LNCAP (cell line): Measurements from ENCODE around the gene ENPP1.

Source experiments
- CTCF ChIP-seq: fragments of 450-650 bp; IDR thresholded peaks from 2 replicates; pipeline ENCODE4 v1.5.1; 2017; ENCODE audit warnings: mild to moderate bottlenecking

Gene ENPP1

GRCh38 chr6:131937703-131938631, 130.1 kb downstream of the ENPP1 start:
- TF ChIP-seq CTCF, result no peak
